Mesendoderm (in vitro differentiated cells): ENCODE measurements around the gene LCOR.

Source experiments
- DNase-seq: peaks from one replicate; pipeline ENCODE4 v3.0.0; 2013
- H2AK5ac ChIP-seq: 2 replicates; pipeline ENCODE4 v1.6.1; 2013; ENCODE audit warnings: low read length, inconsistent platforms
- H2BK120ac ChIP-seq: 2 replicates; pipeline ENCODE4 v1.6.1; 2013; ENCODE audit warnings: low read depth, mild to moderate bottlenecking, low read length, moderate library complexity, mixed read lengths
- H2BK15ac ChIP-seq: replicated peaks from 2 replicates; pipeline ENCODE4 v1.6.1; 2013; ENCODE audit warnings: low read depth, mild to moderate bottlenecking, moderate library complexity
- H2BK5ac ChIP-seq: 2 replicates; pipeline ENCODE4 v1.6.1; 2013; ENCODE audit warnings: low read length, inconsistent platforms
- H3K18ac ChIP-seq: 2 replicates; pipeline ENCODE4 v1.6.1; 2013; ENCODE audit warnings: mild to moderate bottlenecking, low read length, mixed read lengths
- H3K23ac ChIP-seq: one replicate; pipeline ENCODE4 v1.6.1; 2013; ENCODE audit warnings: low read length
- H3K27ac ChIP-seq: 2 replicates; pipeline ENCODE4 v1.5.1; 2013; ENCODE audit warnings: low read depth, mild to moderate bottlenecking, inconsistent platforms, low read length, moderate library complexity
- H3K27me3 ChIP-seq: 2 replicates; pipeline ENCODE4 v1.6.1; 2013; ENCODE audit warnings: low read length, control low read depth, mild to moderate bottlenecking, inconsistent platforms; ENCODE audit not compliant: insufficient read depth, poor library complexity
- H3K36me3 ChIP-seq: 2 replicates; pipeline ENCODE4 v1.6.1; 2013; ENCODE audit warnings: low read length, inconsistent platforms; ENCODE audit not compliant: control insufficient read depth, insufficient read depth
- H3K4ac ChIP-seq: one replicate; pipeline ENCODE4 v1.6.1; 2013; ENCODE audit warnings: low read depth, mild to moderate bottlenecking, low read length, moderate library complexity
- H3K4me1 ChIP-seq: 2 replicates; pipeline ENCODE4 v1.6.1; 2013; ENCODE audit warnings: low read depth, low read length, inconsistent platforms; ENCODE audit not compliant: control insufficient read depth
- H3K4me2 ChIP-seq: 2 replicates; pipeline ENCODE4 v1.6.1; 2013; ENCODE audit warnings: low read length
- H3K4me3 ChIP-seq: 2 replicates; pipeline ENCODE4 v1.5.1; 2013; ENCODE audit warnings: mild to moderate bottlenecking, low read length
- H3K56ac ChIP-seq: one replicate; pipeline ENCODE4 v1.6.1; 2013; ENCODE audit warnings: low read length
- H3K79me1 ChIP-seq: 2 replicates; pipeline ENCODE4 v1.6.1; 2013; ENCODE audit warnings: low read length, inconsistent platforms
- H3K79me2 ChIP-seq: 2 replicates; pipeline ENCODE4 v1.6.1; 2013; ENCODE audit warnings: mild to moderate bottlenecking, low read length; ENCODE audit not compliant: control insufficient read depth, insufficient read depth
- H3K9ac ChIP-seq: 2 replicates; pipeline ENCODE4 v1.6.1; 2013; ENCODE audit warnings: low read length, inconsistent platforms
- H4K5ac ChIP-seq: one replicate; pipeline ENCODE4 v1.6.1; 2013; ENCODE audit warnings: low read length
- H4K8ac ChIP-seq: one replicate; pipeline ENCODE4 v1.6.1; 2013; ENCODE audit warnings: low read depth, mild to moderate bottlenecking, control low read depth, low read length, moderate library complexity
- WGBS: extraction: QIAGEN DNeasy Blood & Tissue Kit; methylation state at CpG from one replicate; pipeline ENCODE4 v1.1.7; 2013; ENCODE audit warnings: low lambda C conversion rate, missing lambda C conversion rate; ENCODE audit not compliant: insufficient coverage; ENCODE audit errors: extremely low coverage; 5-methylcytosine and 5-hydroxymethylcytosine counted together

Gene LCOR

GRCh38 chr10:96858706-96859050 is 26.6 kb downstream of the LCOR start:
- WGBS, result no CpG with 5 or more reads among the region's 2 CpGs
- Histone ChIP-seq H3K27ac (no peak overlapping the region), H3K4me2 (no peak overlapping the region)

GRCh38 chr10:96860631-96861277 is 28.7 kb downstream of the LCOR start:
- Histone ChIP-seq H3K27me3 (no peaks in the 10 kb centered on the region), H2BK120ac (no peak overlapping the region), H3K27ac (no peak overlapping the region), H2AK5ac (no peak overlapping the region), H3K79me1 (peaks cover 19% of the 10 kb centered on the region), H3K9ac (no peak overlapping the region), H3K36me3 (no peaks in the 10 kb centered on the region), H3K79me2 (peaks cover 24% of the 10 kb centered on the region), H4K8ac (no peak overlapping the region), H3K4me1 (peaks cover 2% of the 10 kb centered on the region), H4K5ac (no peak overlapping the region), H3K56ac (no peak overlapping the region), H2BK5ac (no peak overlapping the region), H3K23ac (no peak overlapping the region), H3K18ac (no peak overlapping the region), H3K4me2 (no peak overlapping the region), H3K4ac (no peak overlapping the region), H3K4me3 (no peak overlapping the region), H2BK15ac (no peak overlapping the region)
- DNase-seq, result no peak
- WGBS, result no CpG with 5 or more reads among the region's 5 CpGs

More at GRCh38 chr10:96858706-96859050, 26.6 kb downstream of the LCOR start:
- no peak for DNase-seq
- Histone ChIP-seq H3K23ac (no peak overlapping the region), H3K79me1 (peaks cover 23% of the 10 kb centered on the region), H4K5ac (no peak overlapping the region), H3K18ac (no peak overlapping the region), H2BK5ac (no peak overlapping the region), H3K79me2 (peaks cover 28% of the 10 kb centered on the region), H2BK15ac (no peak overlapping the region), H3K4ac (no peak overlapping the region), H3K36me3 (no peaks in the 10 kb centered on the region), H2BK120ac (no peak overlapping the region), H3K9ac (no peak overlapping the region), H3K27me3 (no peaks in the 10 kb centered on the region), H2AK5ac (no peak overlapping the region), H4K8ac (no peak overlapping the region), H3K56ac (no peak overlapping the region), H3K4me3 (no peak overlapping the region), H3K4me1 (no peaks in the 10 kb centered on the region)

DNA sequence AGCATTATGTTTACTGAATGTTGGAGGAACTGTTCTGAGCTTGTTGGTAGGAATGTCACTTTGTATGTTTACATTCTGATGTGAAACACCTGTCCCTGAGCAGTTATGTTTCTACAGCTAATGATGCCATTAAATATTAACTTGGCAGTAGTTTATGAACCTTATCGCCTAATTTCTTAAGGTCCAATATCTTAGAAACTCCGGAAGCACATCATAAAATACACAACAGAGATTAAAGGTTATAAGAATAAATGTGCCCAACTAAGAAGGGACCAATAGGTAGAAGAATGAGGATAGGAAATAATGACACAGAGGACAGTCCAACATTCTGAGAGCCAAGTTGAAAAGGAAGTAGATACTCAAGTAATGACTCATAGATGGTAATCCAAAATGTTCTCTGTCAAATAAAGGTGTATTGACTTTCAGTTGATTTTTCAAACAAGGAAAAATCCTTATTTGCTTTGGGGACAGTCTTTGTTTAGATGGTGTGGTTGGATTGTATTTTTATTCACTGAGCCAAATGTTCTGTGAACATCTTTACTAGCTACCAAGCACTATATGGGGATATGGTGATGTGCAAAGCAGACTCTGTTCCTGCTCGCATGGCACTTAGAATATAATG is 31.9 kb downstream of the LCOR start:
- H3K79me2 ChIP-seq, result peaks cover 14% of the 10 kb centered on the region
- no peak overlapping the region for H4K8ac ChIP-seq
- no CpG with 5 or more reads among the region's 3 CpGs for WGBS
- no peak overlapping the region for H2AK5ac ChIP-seq
- H4K5ac ChIP-seq, result no peak overlapping the region
- no peak overlapping the region for H3K56ac ChIP-seq
- peaks cover 2% of the 10 kb centered on the region for H3K4me1 ChIP-seq
- H3K9ac ChIP-seq, result no peak overlapping the region
- H2BK5ac ChIP-seq, result no peak overlapping the region
- no peak overlapping the region for H3K18ac ChIP-seq
- no peak overlapping the region for H3K4me2 ChIP-seq
- no peak overlapping the region for H2BK120ac ChIP-seq
- no peaks in the 10 kb centered on the region for H3K36me3 ChIP-seq
- no peak overlapping the region for H3K27ac ChIP-seq
- peaks cover 18% of the 10 kb centered on the region for H3K79me1 ChIP-seq
- H3K4ac ChIP-seq, result no peak overlapping the region
- no peak overlapping the region for H3K23ac ChIP-seq
- no peak overlapping the region for H2BK15ac ChIP-seq
- DNase-seq, result peak; percentile 66
- no peaks in the 10 kb centered on the region for H3K27me3 ChIP-seq
- H3K4me3 ChIP-seq, result no peak overlapping the region

- Histone ChIP-seq H2AK5ac (no peak overlapping the region), H3K36me3 (no peaks in the 10 kb centered on the region), H3K4me1 (no peaks in the 10 kb centered on the region), H3K9ac (no peak overlapping the region), H2BK5ac (no peak overlapping the region), H2BK120ac (no peak overlapping the region), H3K79me2 (peaks cover 10% of the 10 kb centered on the region), H3K79me1 (peaks cover 5% of the 10 kb centered on the region), H4K5ac (no peak overlapping the region), H3K4me3 (no peak overlapping the region), H3K18ac (no peak overlapping the region), H3K27me3 (no peaks in the 10 kb centered on the region), H3K4me2 (no peak overlapping the region), H2BK15ac (no peak overlapping the region), H3K56ac (no peak overlapping the region), H4K8ac (no peak overlapping the region), H3K23ac (no peak overlapping the region), H3K27ac (no peak overlapping the region), H3K4ac (no peak overlapping the region)
- DNase-seq, result no peak
These were observed 41.0 kb downstream of the LCOR start for GRCh38 chr10:96873086-96873485.

GRCh38 chr10:96873756-96874467 is 41.8 kb downstream of the LCOR start:
- no peak overlapping the region for H4K5ac ChIP-seq
- H2BK5ac ChIP-seq, result no peak overlapping the region
- H3K56ac ChIP-seq, result no peak overlapping the region
- H3K4me3 ChIP-seq, result no peak overlapping the region
- no peak overlapping the region for H4K8ac ChIP-seq
- peaks cover 5% of the 10 kb centered on the region for H3K79me1 ChIP-seq
- no peak overlapping the region for H2BK15ac ChIP-seq
- DNase-seq, result no peak
- H3K4me2 ChIP-seq, result no peak overlapping the region
- no peak overlapping the region for H3K9ac ChIP-seq
- H3K27me3 ChIP-seq, result no peaks in the 10 kb centered on the region
- no peak overlapping the region for H3K18ac ChIP-seq
- no CpG with 5 or more reads among the region's 7 CpGs for WGBS
- H3K79me2 ChIP-seq, result peaks cover 13% of the 10 kb centered on the region
- no peak overlapping the region for H3K27ac ChIP-seq
- H2BK120ac ChIP-seq, result no peak overlapping the region
- H3K4me1 ChIP-seq, result no peaks in the 10 kb centered on the region
- H3K36me3 ChIP-seq, result no peaks in the 10 kb centered on the region
- H3K23ac ChIP-seq, result no peak overlapping the region
- no peak overlapping the region for H3K4ac ChIP-seq
- H2AK5ac ChIP-seq, result no peak overlapping the region
